Body of pancreas (tissue), 4 donors: ENCODE results near the gene TNFRSF1A.

ENCODE experiments used
- CTCF ChIP-seq, 7 experiments: fragments of 450-650 bp in 4 of 7; fragments of 200-600 bp in 3 of 7; sonication (generic) in 3 of 7; IDR thresholded peaks; one replicate each; pipeline ENCODE4 v1.5.1; 2016 to 2019; ENCODE audit warnings: antibody characterized with exemption in 7 of 7
- POLR2A ChIP-seq, 3 donors: fragments of 450-650 bp; IDR thresholded peaks; one replicate each; pipeline ENCODE4 v1.6.1; 2016; ENCODE audit warnings: antibody characterized with exemption in 3 of 3, mild to moderate bottlenecking in 2 of 3

GRCh38 chr12:6310771-6311610, 30.9 kb downstream of the TNFRSF1A start:
- no peak for TF ChIP-seq CTCF (IDR thresholded peaks at IDR 0.05)
- no peak for TF ChIP-seq POLR2A (IDR thresholded peaks at IDR 0.05)
